Esophagus squamous epithelium (tissue), 4 donors: ENCODE data around the gene SLC28A1.

Experiments
- CTCF ChIP-seq, 6 experiments: fragments of 450-650 bp in 4 of 6; fragments of 200-600 bp in 2 of 6; sonication (generic) in 2 of 6; IDR thresholded peaks; one replicate each; pipeline ENCODE4 v1.5.1; 2016 to 2019; ENCODE audit warnings: antibody characterized with exemption in 6 of 6, mild to moderate bottlenecking in 4 of 6, moderate library complexity in 4 of 6
- POLR2A ChIP-seq, 4 donors: fragments of 450-650 bp; IDR thresholded peaks; one replicate each; pipeline ENCODE4 v1.6.1; 2017; ENCODE audit warnings: antibody characterized with exemption in 4 of 4, mild to moderate bottlenecking in 4 of 4, moderate library complexity in 3 of 4

GRCh38 chr15:84953136-84953535 lies 68.7 kb downstream of the SLC28A1 start:
- TF ChIP-seq CTCF (IDR thresholded peaks at IDR 0.05) (no peak), POLR2A (IDR thresholded peaks at IDR 0.05) (no peak)
